Measurements from ENCODE around the gene RPTOR. TPM values are rescaled to one million over a fixed set of nuclear protein-coding genes. Genes with fewer than 3 reads are reported as not detected.

Gene RPTOR
- total RNA-seq, 1 experiment from 2014 or later, result 19.7 TPM

DNA sequence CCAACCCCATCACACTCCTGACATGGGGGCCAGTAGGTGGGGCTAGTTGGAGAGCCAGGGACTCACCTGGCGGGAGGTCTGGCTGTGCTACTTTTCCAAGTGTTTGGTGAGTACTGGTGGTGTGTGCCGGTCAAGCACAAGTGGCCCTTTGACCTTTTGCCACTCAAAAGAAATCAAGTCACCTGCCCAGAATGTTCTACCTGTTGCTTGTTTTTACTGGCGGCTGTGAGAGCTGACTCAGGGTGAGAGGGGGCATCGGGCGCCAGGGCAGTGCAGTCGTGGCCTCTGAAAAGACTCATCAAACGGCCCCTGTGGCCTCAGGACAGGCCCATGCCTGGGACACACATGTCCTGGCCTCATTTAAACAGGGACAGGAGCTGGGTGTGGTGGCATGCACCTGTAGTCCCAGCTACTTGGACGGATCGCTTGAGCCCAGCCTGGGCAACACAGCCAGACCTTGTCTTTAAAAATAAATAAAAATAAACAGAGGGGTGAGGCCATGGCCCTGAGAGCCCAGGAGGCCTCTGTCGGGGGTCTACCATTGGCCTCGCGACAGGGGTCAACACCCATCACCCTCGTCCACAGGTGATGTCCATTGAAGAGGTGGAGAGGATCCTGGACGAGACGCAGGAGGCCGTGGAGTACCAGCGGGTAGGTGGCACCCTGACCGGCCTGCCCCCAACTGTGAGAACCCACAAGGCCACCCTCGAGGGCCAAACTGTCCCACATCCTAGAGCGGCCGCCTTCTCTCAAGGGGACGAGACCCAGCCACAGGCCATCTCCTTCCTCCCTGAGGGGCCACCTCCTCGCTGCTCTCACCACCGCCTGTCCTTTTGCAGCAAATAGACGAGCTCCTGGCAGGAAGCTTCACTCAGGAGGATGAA is 452.0 kb downstream of the RPTOR start:
- DNase-seq (ENCODE audit: extremely low read depth, low read depth), result no peak

- DNase-seq (ENCODE audit: extremely low read depth, low read depth), result no peak
These were observed 452.9 kb downstream of the RPTOR start for GRCh38 chr17:80997424-80998117.

DNA sequence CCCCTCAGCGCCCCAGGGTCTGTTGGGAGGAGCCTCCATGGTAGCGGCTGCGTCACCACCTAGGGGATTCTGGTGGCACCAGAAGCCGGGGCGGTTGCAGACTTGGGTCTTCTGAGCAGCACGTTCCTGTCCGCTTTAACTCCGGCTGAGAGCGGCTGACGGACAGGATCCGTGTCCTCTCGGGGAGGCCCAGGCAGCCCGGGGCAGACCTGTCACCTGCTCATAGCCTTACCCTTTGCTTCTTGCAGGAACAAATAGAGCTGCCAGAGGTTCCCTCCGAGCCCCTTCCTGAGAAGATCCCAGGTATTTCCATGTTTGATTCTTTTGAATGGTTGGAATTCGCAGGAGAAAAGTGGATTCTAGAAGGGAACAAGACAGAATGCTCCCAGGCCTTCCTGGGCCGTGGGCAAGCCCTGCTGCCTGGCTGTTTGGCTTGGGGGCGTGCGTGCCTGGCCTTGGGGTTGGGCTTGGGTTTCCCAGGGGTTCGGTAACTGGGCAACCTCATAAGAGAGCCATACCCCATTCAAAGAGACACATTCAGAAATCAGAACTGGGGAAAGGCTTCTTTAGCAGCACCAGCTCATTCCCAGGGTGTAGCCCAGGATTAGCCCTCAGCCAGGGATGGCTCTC is 453.6 kb downstream of the RPTOR start:
- no peak for DNase-seq (ENCODE audit: extremely low read depth, low read depth)

GRCh38 chr17:80998748-80999535 is 454.3 kb downstream of the RPTOR start:
- no peak for DNase-seq (ENCODE audit: extremely low read depth, low read depth)

DNA sequence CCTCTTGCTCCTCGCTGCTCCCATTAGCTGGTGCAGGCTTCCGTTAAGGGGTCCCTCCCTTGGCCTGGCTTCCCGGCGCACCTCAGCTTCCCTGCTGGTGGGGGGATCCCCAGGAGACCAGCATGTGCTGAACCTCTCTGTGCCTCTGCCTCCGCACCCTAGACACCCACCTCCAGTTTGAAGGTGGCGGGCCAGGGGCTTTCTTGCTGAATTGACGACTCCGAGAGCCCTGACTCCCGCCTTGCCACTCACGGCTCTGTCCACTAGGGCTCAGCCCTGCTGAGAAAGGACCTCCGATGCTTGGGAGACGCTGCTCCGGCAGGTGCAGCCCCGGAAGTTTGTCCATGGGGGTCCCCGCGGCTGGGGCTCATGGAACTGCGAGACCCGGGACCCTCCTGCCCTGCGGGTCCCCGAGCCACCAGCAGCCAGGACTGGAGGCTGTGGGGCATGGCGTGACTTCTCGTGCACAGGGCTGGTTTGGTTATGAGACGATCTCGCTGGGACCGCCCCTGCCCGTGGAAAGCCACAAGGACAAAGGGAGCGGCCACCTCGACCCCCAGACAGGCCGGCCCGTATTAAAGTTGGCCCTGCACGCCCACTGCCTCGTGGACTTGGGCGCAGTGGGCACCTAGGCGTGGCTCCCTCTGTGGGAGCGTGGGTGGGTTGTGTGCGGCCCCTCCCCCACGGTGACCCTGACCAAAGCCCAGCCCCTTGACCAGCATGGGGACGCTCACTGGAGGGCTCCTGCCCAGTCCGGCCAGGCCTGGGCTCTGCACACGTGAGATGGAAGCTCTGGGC is 455.1 kb downstream of the RPTOR start:
- DNase-seq (ENCODE audit: extremely low read depth, low read depth), result no peak

- DNase-seq (ENCODE audit: extremely low read depth, low read depth), result no peak
These were observed 455.6 kb downstream of the RPTOR start for GRCh38 chr17:81000334-81000630.

DNA sequence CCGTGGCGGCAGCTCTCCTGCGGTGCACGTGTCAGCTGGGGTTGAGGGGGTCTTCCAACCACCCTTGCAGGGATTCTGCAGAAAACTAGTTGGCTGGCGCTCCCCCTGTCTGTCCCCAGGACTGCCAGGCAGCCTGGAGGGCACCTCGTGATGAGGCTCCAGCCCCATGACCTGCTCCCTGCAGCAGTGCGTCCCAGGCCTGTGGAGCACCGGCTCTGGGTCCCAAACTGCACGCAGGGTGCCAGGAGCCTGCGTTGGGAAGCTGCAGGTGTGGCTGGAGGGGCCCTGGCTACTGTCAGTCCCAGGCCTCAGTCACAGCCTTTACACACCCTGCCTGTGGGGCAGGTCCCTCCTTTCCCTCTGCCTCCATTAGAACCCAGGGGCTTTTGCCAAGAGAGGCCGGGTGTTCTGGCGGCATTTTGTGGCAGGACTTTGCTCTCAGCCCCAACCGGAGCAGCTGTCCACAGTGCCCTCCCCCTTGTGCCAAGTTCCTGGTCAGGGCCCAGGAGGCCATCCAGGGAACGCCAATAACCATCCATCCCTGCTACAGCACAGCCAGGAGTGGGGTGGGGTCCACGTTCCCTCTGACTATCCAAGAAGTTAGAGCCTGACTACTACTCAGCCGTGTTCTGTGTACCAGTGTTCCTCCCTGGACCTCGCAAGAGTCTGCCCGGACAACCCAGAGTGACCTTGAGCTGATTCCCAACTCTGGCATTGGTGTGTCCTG is 456.2 kb downstream of the RPTOR start:
- no peak for DNase-seq (ENCODE audit: extremely low read depth, low read depth)

- no peak for DNase-seq (ENCODE audit: extremely low read depth, low read depth)
These were observed 457.4 kb downstream of the RPTOR start for GRCh38 chr17:81002013-81002384.

DNA sequence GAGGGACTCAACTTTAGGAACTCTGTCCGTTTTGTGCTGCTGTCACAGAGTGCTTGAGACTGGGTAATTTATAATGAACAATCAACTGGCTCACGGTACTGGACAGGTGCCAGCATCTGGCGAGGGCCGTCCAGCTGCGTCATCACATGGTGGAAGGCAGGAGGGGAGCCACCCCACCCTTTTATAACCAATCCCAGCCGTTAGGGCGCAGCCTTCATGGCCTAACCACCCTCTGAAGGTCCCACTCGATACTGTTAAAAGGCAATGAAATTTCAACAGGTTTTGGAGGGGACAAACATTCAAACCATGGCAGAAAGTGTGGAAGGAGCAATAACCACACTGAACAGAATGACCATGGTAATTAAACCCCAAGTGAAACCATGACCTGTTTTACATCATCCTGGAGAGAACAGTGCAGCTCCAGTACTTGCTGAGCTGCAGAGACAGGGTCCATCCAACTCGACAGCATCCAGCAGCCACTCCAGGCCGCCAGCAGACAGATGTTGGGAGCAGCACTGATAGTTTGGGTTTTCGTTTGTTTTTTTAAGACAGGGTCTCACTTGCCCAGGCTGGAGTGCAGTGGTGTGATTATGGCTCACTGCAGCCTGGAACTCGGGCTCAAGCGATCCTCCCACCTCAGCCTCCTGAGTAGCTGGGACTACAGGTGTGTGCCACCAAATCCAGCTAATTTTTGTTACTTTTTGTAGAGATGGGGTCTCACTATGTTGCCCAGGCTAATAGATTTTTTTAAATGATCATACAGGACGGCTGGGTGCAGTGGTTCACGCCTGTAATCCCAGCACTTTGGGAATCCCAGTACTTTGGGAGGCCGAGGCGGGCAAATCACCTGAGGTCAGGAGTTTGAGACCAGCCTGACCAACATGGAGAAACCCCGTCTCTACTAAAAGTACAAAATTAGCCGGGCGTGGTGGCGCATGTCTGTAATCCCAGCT is 458.0 kb downstream of the RPTOR start:
- DNase-seq (ENCODE audit: extremely low read depth, low read depth), result no peak

DNA sequence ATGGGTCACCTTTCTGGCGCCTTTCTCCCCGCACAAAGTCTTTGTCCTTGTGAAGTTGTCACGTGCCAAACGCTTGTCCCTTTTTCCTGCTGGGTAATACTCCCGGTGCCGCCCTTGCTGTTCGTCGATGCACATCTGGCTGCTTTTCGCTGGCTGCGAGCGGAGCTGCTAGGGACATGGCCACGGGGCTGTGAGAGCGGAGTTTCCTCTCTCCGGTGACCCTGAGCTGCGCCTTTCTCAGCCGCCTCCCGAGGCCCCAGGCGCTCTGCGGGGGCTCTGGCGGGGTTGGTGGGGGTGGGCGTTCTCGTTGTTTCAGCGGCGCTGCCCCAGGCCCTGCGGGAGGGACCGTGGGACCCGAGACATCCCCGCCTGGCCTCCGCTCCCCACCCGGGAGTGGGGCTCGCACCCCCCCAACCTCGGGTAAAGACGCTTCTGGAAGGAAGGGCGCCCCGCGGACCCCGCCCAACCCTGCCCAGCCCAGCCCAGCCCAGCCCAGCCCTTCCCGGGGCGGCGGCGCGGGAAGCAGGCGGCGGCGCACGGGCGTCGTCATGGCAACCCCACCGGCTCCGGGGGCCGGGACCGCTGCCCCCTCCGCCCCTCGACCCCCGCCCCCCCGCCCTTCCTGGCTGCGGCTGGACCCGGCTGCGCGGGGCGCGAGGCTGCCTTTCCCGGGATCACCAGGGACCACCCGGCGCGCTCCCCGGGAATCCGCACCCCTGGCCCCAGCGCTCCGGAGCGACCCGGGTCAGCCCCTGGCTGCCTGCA is 459.3 kb downstream of the RPTOR start:
- no peak for DNase-seq (ENCODE audit: extremely low read depth, low read depth)

GRCh38 chr17:81006891-81007290 is 462.3 kb downstream of the RPTOR start:
- no peak for DNase-seq (ENCODE audit: extremely low read depth, low read depth)

GRCh38 chr17:81008140-81008539 is 463.5 kb downstream of the RPTOR start:
- DNase-seq (ENCODE audit: extremely low read depth, low read depth), result no peak

- no peak for DNase-seq (ENCODE audit: extremely low read depth, low read depth)
These were observed 464.5 kb downstream of the RPTOR start for GRCh38 chr17:81009136-81009535.

DNA sequence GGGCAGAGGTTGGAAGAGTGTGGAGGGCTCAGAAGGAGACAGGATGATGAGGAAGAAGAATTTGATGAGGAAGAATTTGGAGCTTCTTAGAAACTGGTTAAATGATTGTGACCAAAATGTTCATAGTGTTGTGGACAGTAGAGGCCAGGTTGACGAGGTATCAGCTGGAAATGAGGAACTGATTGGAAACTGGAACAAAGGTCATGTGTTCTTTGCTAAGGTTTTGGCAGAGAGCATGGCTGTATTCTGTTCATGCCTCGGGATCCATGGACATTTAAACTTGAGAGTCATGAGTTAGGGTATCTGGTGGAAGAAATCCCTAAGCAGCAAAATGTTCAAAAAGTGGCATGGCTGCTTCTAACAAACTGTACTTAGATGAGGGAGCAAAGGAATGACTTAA is 466.3 kb downstream of the RPTOR start:
- DNase-seq (ENCODE audit: extremely low read depth, low read depth), result no peak

- DNase-seq (ENCODE audit: extremely low read depth, low read depth), result no peak
These were observed 467.3 kb downstream of the RPTOR start for GRCh38 chr17:81011951-81012350.

DNA sequence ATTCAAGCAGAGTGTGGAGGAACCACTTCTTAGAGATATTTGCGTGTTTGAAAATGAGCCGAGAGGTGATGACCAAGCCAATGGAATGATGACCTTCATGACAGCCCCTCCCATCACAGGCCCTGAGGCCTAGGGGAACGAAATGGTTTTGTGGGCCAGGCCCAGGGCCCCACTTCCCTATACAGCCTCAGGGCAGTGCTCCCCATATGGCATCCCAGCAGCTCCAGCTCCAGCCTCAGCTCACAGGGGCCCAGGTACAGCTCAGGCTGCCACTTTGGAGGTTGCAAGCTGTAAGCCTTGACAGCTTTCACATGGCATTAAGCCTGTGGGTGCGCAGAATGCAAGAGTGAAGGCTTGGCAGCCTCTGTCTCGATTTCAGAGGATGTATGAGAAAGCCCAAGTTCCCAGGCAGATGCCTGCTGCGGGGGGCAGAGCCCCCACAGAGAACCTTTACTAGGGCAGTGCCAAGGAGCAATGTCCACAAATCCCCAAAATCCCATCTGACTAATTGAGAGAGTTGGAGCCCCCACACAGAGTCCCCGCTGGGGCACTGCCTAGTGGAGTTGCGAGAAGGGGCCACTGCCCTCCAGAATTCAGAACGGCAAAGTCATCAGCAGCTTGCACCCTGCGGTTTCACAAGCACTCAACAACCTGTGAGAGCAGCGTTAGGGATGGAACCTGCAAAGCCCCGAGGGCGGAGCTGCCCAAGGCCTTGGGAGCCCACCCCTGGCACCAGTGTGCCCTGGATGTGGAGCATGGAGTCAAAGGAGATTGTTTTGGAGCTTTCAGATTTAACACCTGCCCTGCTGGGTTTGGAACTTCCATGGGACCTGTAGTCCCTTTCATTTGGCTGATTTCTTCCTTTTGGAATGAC is 468.2 kb downstream of the RPTOR start:
- DNase-seq (ENCODE audit: extremely low read depth, low read depth), result no peak

DNA sequence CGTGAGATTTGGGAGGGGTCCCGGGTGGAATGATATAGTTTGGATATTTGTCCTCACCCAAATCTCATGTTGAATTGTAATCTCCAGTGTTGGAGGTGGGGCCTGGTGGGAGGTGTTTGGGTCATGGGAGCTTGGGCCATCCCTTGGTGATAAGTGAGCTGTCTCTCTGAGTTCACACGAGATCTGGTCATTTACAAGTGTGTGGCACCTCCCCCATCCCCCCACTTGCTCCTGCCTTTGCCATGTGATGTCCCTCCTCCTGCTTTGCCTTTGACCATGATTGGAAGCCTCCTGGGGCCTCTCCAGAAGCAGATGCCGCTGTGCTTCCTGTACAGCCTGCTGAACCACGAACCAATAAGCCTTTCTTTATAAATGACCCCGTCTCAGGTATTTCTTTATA is 469.0 kb downstream of the RPTOR start:
- DNase-seq (ENCODE audit: extremely low read depth, low read depth), result no peak
